GM12878 (cell line): Measurements from ENCODE around the gene TBC1D10A. TPM values are rescaled to one million over a fixed set of nuclear protein-coding genes. Genes with fewer than 3 reads are reported as not detected.

ENCODE experiments used
- ATAC-seq: fragments of 200-7000 bp; cut with Tn5 transposase; 3 replicates; pipeline ENCODE4 v1.9.1; 2020; ENCODE audit warnings: mild to moderate bottlenecking, moderate library complexity
- BruUV-seq: library from RNA; stranded (reverse); fragments of 400-500 nt; replicated peaks from 2 replicates; lab custom pipeline; 2021; lab: Mats Ljungman, UMichigan
- CTCF ChIA-PET: fragments of 300-600 bp; sonication (Branson Sonifier 250); formaldehyde crosslinking; extraction: SDS; loops from one replicate; lab custom pipeline; 2021; ENCODE audit warnings: inconsistent platforms; lab: Yijun Ruan, JAX
- POLR2A ChIA-PET: fragments of 350-600 bp; formaldehyde crosslinking; extraction: SDS; loops from one replicate; lab custom pipeline; 2021; ENCODE audit warnings: inconsistent platforms; lab: Charles Lee
- RAD21 ChIA-PET: fragments of 300-600 bp; sonication (Branson Sonifier 250); formaldehyde crosslinking; loops from one replicate; lab custom pipeline; 2023; ENCODE audit warnings: antibody characterized with exemption; ENCODE audit not compliant: unreplicated experiment; lab: Charles Lee
- SMC1A ChIA-PET: fragments of 300-600 bp; sonication (Branson Sonifier 250); formaldehyde crosslinking; loops from one replicate; lab custom pipeline; 2023; ENCODE audit not compliant: unreplicated experiment, uncharacterized antibody; lab: Charles Lee
- DNase-seq: peaks from one replicate; pipeline ENCODE4 v3.0.0-alpha.2; 2011; ENCODE audit warnings: low read depth, low spot score
- FAIRE-seq: peaks from 3 replicates; lab custom pipeline; 2011; peaks lifted over from hg19 to GRCh38; lab: Jason Lieb, UNC
- H2AFZ ChIP-seq: 2 replicates; pipeline ENCODE4 v1.6.0; 2011; ENCODE audit warnings: low read depth, low read length, control low read depth; ENCODE audit not compliant: control insufficient read depth
- H3K27ac ChIP-seq: 2 replicates; pipeline ENCODE4 v1.5.1; 2011; ENCODE audit warnings: control low read depth; ENCODE audit not compliant: control insufficient read depth, insufficient read depth
- H3K27me3 ChIP-seq, 2 experiments: replicated peaks in 1 of 2; 2 replicates each; pipeline versions ENCODE4 v1.6.0 to v1.6.1; 2011; ENCODE audit warnings: low read length in 1 of 2; ENCODE audit not compliant: control insufficient read depth in 2 of 2, insufficient read depth in 2 of 2
- H3K36me3 ChIP-seq, 2 experiments: 2 replicates each; pipeline ENCODE4 v1.5.1; 2011; ENCODE audit warnings: low read length in 1 of 2; ENCODE audit not compliant: control insufficient read depth in 2 of 2, insufficient read depth in 2 of 2
- H3K4me1 ChIP-seq: 2 replicates; pipeline ENCODE4 v1.6.1; 2011; ENCODE audit warnings: mild to moderate bottlenecking, low read length, moderate library complexity, mixed read lengths; ENCODE audit not compliant: control insufficient read depth, insufficient read depth
- H3K4me2 ChIP-seq: 2 replicates; pipeline ENCODE4 v1.6.0; 2011; ENCODE audit warnings: control low read depth; ENCODE audit not compliant: control insufficient read depth, insufficient read depth
- H3K4me3 ChIP-seq: fragments of 200-600 bp; sonication (generic); 2 replicates; pipeline ENCODE4 v1.5.1; 2016
- H3K79me2 ChIP-seq: 2 replicates; pipeline ENCODE4 v1.6.0; 2011; ENCODE audit warnings: low read length; ENCODE audit not compliant: control insufficient read depth, insufficient read depth
- H3K9ac ChIP-seq: 2 replicates; pipeline ENCODE4 v1.8.0; 2011; ENCODE audit warnings: low read length, control low read depth, mixed read lengths; ENCODE audit not compliant: control insufficient read depth, insufficient read depth
- H3K9me3 ChIP-seq: replicated peaks from 3 replicates; pipeline ENCODE4 v1.5.1; 2011; ENCODE audit warnings: mild to moderate bottlenecking, low read length; ENCODE audit not compliant: control insufficient read depth, insufficient read depth
- H4K20me1 ChIP-seq: 2 replicates; pipeline ENCODE4 v1.6.0; 2011; ENCODE audit not compliant: control insufficient read depth, insufficient read depth
- BACH1 ChIP-seq: fragments of 450-650 bp; IDR thresholded peaks from 2 replicates; pipeline ENCODE4 v1.6.1; 2017; ENCODE audit warnings: mild to moderate bottlenecking, borderline replicate concordance
- BCL11A ChIP-seq: IDR thresholded peaks from 2 replicates; pipeline ENCODE4 v1.6.1; 2011; ENCODE audit warnings: low read depth, low read length
- CTCF ChIP-seq, 3 experiments: IDR thresholded peaks in 2 of 3; conservative IDR thresholded peaks in 1 of 3; 2 replicates each; pipeline ENCODE4 v1.5.1; 2011; ENCODE audit warnings: low read depth in 3 of 3, low read length in 3 of 3, mild to moderate bottlenecking in 3 of 3, control low read depth in 2 of 3, moderate library complexity in 2 of 3, inconsistent platforms in 1 of 3, mixed read lengths in 1 of 3; ENCODE audit not compliant: control insufficient read depth in 2 of 3, insufficient read depth in 1 of 3; ENCODE audit errors: extremely low read depth in 1 of 3
- MAX ChIP-seq: IDR thresholded peaks from 2 replicates; pipeline ENCODE4 v1.6.1; 2012; ENCODE audit warnings: low read depth, low read length, improper control_type of control experiment
- MTA2 ChIP-seq: fragments of 450-650 bp; IDR thresholded peaks from 2 replicates; pipeline ENCODE4 v1.6.1; 2016; ENCODE audit warnings: low read depth, mild to moderate bottlenecking, moderate library complexity
- NBN ChIP-seq: fragments of 450-650 bp; IDR thresholded peaks from 2 replicates; pipeline ENCODE4 v1.6.1; 2016
- RB1 ChIP-seq: fragments of 450-650 bp; formaldehyde crosslinking; IDR thresholded peaks from 2 replicates; pipeline ENCODE4 v1.6.1; 2017; ENCODE audit warnings: mild to moderate bottlenecking, borderline replicate concordance
- ZBTB40 ChIP-seq: fragments of 450-650 bp; IDR thresholded peaks from 2 replicates; pipeline ENCODE4 v1.6.1; 2016; ENCODE audit warnings: mild to moderate bottlenecking, moderate library complexity, borderline replicate concordance
- WGBS: methylation state at CpG from one replicate; pipeline ENCODE4 v1.1.6; 2016; ENCODE audit warnings: low lambda C conversion rate; ENCODE audit not compliant: insufficient replicate concordance, insufficient coverage; ENCODE audit errors: missing lambda C conversion rate; 5-methylcytosine and 5-hydroxymethylcytosine counted together
- in situ Hi-C: fragments of 300-500 bp; cut with MboI; formaldehyde crosslinking; loops from 9 replicates; pipeline ENCODE4 v1.14.3; 2018; ENCODE audit warnings: mixed read lengths
- intact Hi-C: fragments of 100-400 bp; cut with micrococcal nuclease; formaldehyde crosslinking; loops from one replicate; pipeline ENCODE4 v1.14.2; 2022; ENCODE audit not compliant: unreplicated experiment
- polyA plus RNA-seq, 11 experiments: library from polyadenylated mRNA; depleted of rRNA in 4 of 11; unstranded in 6 of 11; stranded (reverse) in 5 of 11; fragments of >200 nt; fragmentation: Nextera tagmentation in 4 of 11; fragmentation: Illumina TruSeq in 1 of 11; extraction: Ambion mirVana in 4 of 11; extraction: Trizol in 1 of 11; gene quantifications; 1 replicate in 1 of 11; 2 replicates in 10 of 11; pipeline versions ENCODE4 v1.2.1 to v1.2.3, GENCODE V29; 2011 to 2016; ENCODE audit warnings: inconsistent platforms in 2 of 11, missing spikeins in 2 of 11, low read depth in 1 of 11
- total RNA-seq, 4 experiments: library from RNA; depleted of rRNA in 3 of 4; stranded (reverse); fragments of >200 nt in 3 of 4; fragmentation: Illumina TruSeq in 1 of 4; extraction: Trizol in 1 of 4; gene quantifications; 2 replicates each; pipeline versions ENCODE4 v1.2.1 to v1.2.3, GENCODE V29; 2013 to 2021

Gene TBC1D10A
- total and polyA plus RNA-seq, 10 of the 15 experiments (the other 5 are each of a cell fraction or from before 2014, with no cell fraction given), result 0.27 to 25.7 (median 15.3) TPM

- no TSS peak for BruUV-seq
- peaks cover 15 to 48% of the 10 kb centered on the region in 2 experiments; a peak in 3 of 4 replicates for H3K36me3 ChIP-seq
- no peaks in the 10 kb centered on the region for H4K20me1 ChIP-seq
- WGBS, result 63% methylated on average over 9 of the region's 9 CpGs
- DNase-seq (no peak), ATAC-seq (no peak), FAIRE-seq (no peak)
- peaks cover 12% of the 10 kb centered on the region for H3K4me1 ChIP-seq
- H3K9me3 ChIP-seq, result no peaks in the 10 kb centered on the region
- peaks cover 1% of the 10 kb centered on the region; the same call in 1 of the 2 replicates for H3K79me2 ChIP-seq
- H3K27ac ChIP-seq, result no peak overlapping the region
- intact Hi-C loops (no loop called here), in situ Hi-C loops (no loop called here)
- CTCF ChIA-PET, result interaction anchor here (1.1 kb wide), 1 partner anchor 10 kb away, joined by 4 read pairs; no protein-coding TSS in a partner anchor
- H3K4me2 ChIP-seq, result no peak overlapping the region
- no peak overlapping the region for H2AFZ ChIP-seq
- RAD21 ChIA-PET, result interaction anchor here (0.6 kb wide), 1 partner anchor 29 kb away, joined by 5 read pairs; no protein-coding TSS in a partner anchor
- H3K9ac ChIP-seq, result no peak overlapping the region
- H3K4me3 ChIP-seq, result no peak overlapping the region
- POLR2A ChIA-PET, result no interaction called here
- no peak for TF ChIP-seq BCL11A
- TF ChIP-seq RB1, result no peak
- no peak for TF ChIP-seq NBN
- no peak for TF ChIP-seq CTCF (IDR thresholded peaks at IDR 0.05 in 2 of 3, conservative IDR thresholded peaks at IDR 0.05 in 1 of 3; ENCODE audit: control insufficient read depth in 2 of 3, extremely low read depth in 1 of 3, insufficient read depth in 1 of 3, low read depth in 3 of 3, low read length in 3 of 3)
- TF ChIP-seq ZBTB40, result no peak
- TF ChIP-seq MTA2, result no peak
- TF ChIP-seq BACH1, result no peak
- TF ChIP-seq MAX, result no peak
- SMC1A ChIA-PET, result no interaction called here
- H3K27me3 ChIP-seq, result no peaks in the 10 kb centered on the region
Measured at GRCh38 chr22:30297991-30298701, 28.6 kb downstream of the TBC1D10A start.
